Activated naive CD4-positive, alpha-beta T cell treated with anti-CD3 and anti-CD28 coated beads for 36 hours (primary cell): ENCODE measurements around the gene ANKS3. TPM values are rescaled to one million over a fixed set of nuclear protein-coding genes. Genes with fewer than 3 reads are reported as not detected.

Source experiments
- CTCF ChIA-PET: fragments of 350-600 bp; sonication (Branson Sonifier 250); formaldehyde crosslinking; loops from one replicate; lab custom pipeline; 2021; ENCODE audit warnings: antibody characterized with exemption; lab: Charles Lee
- DNase-seq: peaks from one replicate; pipeline ENCODE4 v3.0.0-alpha.2; 2020
- H3K27ac Mint-ChIP-seq: one replicate; pipeline ENCODE4 v1.8.0; 2021; ENCODE audit warnings: mild to moderate bottlenecking, mixed read lengths
- H3K27me3 Mint-ChIP-seq: one replicate; pipeline ENCODE4 v1.8.0; 2021; ENCODE audit warnings: low read depth, mixed read lengths
- H3K36me3 Mint-ChIP-seq: one replicate; pipeline ENCODE4 v1.8.0; 2021; ENCODE audit warnings: low read depth, mixed read lengths
- H3K4me1 Mint-ChIP-seq: one replicate; pipeline ENCODE4 v1.8.0; 2021; ENCODE audit warnings: low read depth, mixed read lengths
- H3K4me3 Mint-ChIP-seq: one replicate; pipeline ENCODE4 v1.8.0; 2021; ENCODE audit warnings: mild to moderate bottlenecking, moderate library complexity, mixed read lengths
- H3K9me3 Mint-ChIP-seq: one replicate; pipeline ENCODE4 v1.8.0; 2021; ENCODE audit warnings: mixed read lengths
- intact Hi-C: fragments of 100-400 bp; cut with micrococcal nuclease; formaldehyde crosslinking; loops from one replicate; pipeline ENCODE4 v1.15.1; 2023
- total RNA-seq, 2 experiments: library from RNA; stranded (reverse); gene quantifications; one replicate each; pipeline ENCODE4 v1.2.3, GENCODE V29; 2021

The ANKS3 gene
- total RNA-seq, 2 experiments from 2014 or later: 8.2 to 11.7 TPM

- peaks cover 24% of the 10 kb centered on the region for H3K36me3 Mint-ChIP-seq
- no peaks in the 10 kb centered on the region for H3K9me3 Mint-ChIP-seq
These were observed 24.6 kb downstream of the ANKS3 start for GRCh38 chr16:4709481-4709880.

DNA sequence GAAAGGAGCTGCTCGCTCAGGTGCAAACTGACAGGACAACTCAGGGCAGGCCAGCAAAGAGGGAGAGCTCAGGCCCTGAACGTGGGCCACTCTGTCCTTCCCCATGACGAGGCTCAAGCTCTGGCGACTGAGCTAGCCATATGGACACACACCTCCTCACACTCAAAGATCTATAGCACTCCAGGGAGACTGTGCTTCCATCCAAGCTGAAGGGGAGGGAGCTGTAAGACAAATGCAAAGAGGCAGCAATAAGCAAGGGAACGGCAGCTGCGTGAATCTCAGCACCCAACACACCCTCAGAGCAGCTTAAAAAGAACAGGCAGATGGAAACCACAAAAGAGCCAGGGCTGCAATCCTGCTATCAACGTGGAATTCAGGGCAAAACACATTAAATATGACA lies 27.2 kb downstream of the ANKS3 start:
- Mint-ChIP-seq H3K4me1 (no peaks in the 10 kb centered on the region), H3K9me3 (no peaks in the 10 kb centered on the region), H3K4me3 (no peak overlapping the region), H3K27me3 (no peaks in the 10 kb centered on the region), H3K27ac (no peak overlapping the region), H3K36me3 (peaks cover 22% of the 10 kb centered on the region)
- no peak for DNase-seq
- intact Hi-C loops: no loop called here
- CTCF ChIA-PET: no interaction called here

More at GRCh38 chr16:4709481-4709880, 24.6 kb downstream of the ANKS3 start:
- intact Hi-C loops: no loop called here
- no peak overlapping the region for H3K27ac Mint-ChIP-seq
- CTCF ChIA-PET: no interaction called here
- H3K27me3 Mint-ChIP-seq: no peaks in the 10 kb centered on the region
- no peaks in the 10 kb centered on the region for H3K4me1 Mint-ChIP-seq
- no peak for DNase-seq
- no peak overlapping the region for H3K4me3 Mint-ChIP-seq

- no peak for DNase-seq
- Mint-ChIP-seq H3K9me3 (no peaks in the 10 kb centered on the region), H3K4me1 (peaks cover 3% of the 10 kb centered on the region), H3K36me3 (peaks cover 19% of the 10 kb centered on the region), H3K27me3 (no peaks in the 10 kb centered on the region), H3K27ac (no peak overlapping the region), H3K4me3 (no peak overlapping the region)
- CTCF ChIA-PET: interaction anchor here (0.5 kb wide), 1 partner anchor 165 kb away, joined by 3 read pairs; no protein-coding TSS in a partner anchor
- intact Hi-C loops: no loop called here
These were observed 29.2 kb downstream of the ANKS3 start for GRCh38 chr16:4704913-4705312.

DNA sequence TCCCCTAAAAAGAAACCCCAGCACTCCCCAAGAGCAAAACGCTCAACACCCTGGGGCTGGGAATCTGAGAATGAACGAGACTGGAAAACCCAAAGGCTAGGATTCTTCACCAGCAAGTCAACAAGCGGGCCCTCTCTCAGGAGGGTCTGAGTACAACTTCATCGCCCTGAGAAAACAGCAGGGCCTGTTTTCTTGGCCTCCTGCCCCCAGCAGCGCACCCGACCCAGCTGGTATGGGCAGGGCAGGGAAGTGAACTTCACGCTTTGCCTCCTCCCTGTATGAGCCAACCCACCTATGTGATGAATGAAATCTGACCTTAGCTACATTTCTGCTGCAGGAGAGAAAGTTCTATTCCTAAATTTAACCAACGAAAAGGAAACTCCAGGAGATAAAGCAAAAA lies 29.6 kb downstream of the ANKS3 start:
- Mint-ChIP-seq H3K27ac (no peak overlapping the region), H3K27me3 (no peaks in the 10 kb centered on the region), H3K4me3 (no peak overlapping the region), H3K36me3 (peaks cover 18% of the 10 kb centered on the region), H3K4me1 (peaks cover 3% of the 10 kb centered on the region), H3K9me3 (no peaks in the 10 kb centered on the region)
- no peak for DNase-seq
- CTCF ChIA-PET: no interaction called here
- intact Hi-C loops: no loop called here

- Mint-ChIP-seq H3K4me3 (no peak overlapping the region), H3K9me3 (no peaks in the 10 kb centered on the region), H3K4me1 (peaks cover 3% of the 10 kb centered on the region), H3K27me3 (no peaks in the 10 kb centered on the region), H3K27ac (no peak overlapping the region), H3K36me3 (peaks cover 19% of the 10 kb centered on the region)
- intact Hi-C loops: no loop called here
- no peak for DNase-seq
- CTCF ChIA-PET: no interaction called here
These were observed 30.2 kb downstream of the ANKS3 start for GRCh38 chr16:4703906-4704305.

- CTCF ChIA-PET: no interaction called here
- H3K36me3 Mint-ChIP-seq: peaks cover 15% of the 10 kb centered on the region
- intact Hi-C loops: no loop called here
These were observed 31.6 kb downstream of the ANKS3 start for GRCh38 chr16:4702466-4702808.

GRCh38 chr16:4701791-4702465 lies 32.1 kb downstream of the ANKS3 start:
- Mint-ChIP-seq H3K27me3 (no peaks in the 10 kb centered on the region), H3K9me3 (no peaks in the 10 kb centered on the region)
- DNase-seq: no peak

More at GRCh38 chr16:4702466-4702808, 31.6 kb downstream of the ANKS3 start:
- DNase-seq: no peak
- H3K9me3 Mint-ChIP-seq: no peaks in the 10 kb centered on the region
- H3K27me3 Mint-ChIP-seq: no peaks in the 10 kb centered on the region
- peaks cover 3% of the 10 kb centered on the region for H3K4me1 Mint-ChIP-seq
- no peak overlapping the region for H3K27ac Mint-ChIP-seq
- no peak overlapping the region for H3K4me3 Mint-ChIP-seq

DNA sequence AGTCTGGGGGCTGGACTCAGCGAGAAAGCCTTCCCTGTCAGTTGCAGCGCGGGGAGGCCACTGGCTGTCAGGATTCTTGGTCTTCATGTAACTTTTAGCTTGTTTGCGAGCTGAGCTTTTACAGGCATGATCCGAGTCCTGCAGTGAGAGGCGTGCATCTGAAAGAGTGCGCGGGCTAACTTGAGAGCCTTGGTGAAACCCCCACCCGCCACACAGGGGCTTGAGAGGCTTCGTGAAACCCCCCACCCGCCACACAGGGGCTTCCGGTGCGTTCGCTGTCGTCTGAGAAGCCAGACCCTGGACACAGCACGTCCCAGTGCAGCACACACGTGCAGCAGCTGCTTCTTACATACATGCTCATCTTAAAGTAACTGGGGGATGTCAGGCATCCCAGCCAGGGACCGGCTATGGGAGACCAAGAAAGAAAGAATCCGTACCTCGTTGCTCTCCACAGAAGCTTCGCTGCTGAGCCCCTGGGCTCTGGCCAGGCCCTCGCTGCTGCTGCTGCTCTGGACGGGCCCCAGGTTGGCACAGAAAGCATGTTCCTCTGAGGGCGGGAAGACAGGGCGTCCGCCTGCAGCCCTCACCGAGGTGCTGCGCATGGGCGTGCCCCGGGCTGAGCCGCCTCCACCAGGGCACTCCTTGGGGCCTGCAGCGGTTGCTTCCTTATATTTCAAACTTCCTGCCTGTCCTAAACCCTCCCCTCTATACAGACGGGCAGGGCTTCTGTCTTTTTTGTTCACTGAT lies 32.9 kb downstream of the ANKS3 start:
- intact Hi-C loops: no loop called here
- H3K27ac Mint-ChIP-seq: no peak overlapping the region
- no peak for DNase-seq
- no peaks in the 10 kb centered on the region for H3K27me3 Mint-ChIP-seq
- H3K4me3 Mint-ChIP-seq: no peak overlapping the region
- H3K36me3 Mint-ChIP-seq: peaks cover 9% of the 10 kb centered on the region
- peaks cover 3% of the 10 kb centered on the region for H3K4me1 Mint-ChIP-seq
- CTCF ChIA-PET: no interaction called here
- H3K9me3 Mint-ChIP-seq: no peaks in the 10 kb centered on the region

More at GRCh38 chr16:4701791-4702465, 32.1 kb downstream of the ANKS3 start:
- H3K4me1 Mint-ChIP-seq: peaks cover 3% of the 10 kb centered on the region
- CTCF ChIA-PET: no interaction called here
- H3K4me3 Mint-ChIP-seq: no peak overlapping the region
- no peak overlapping the region for H3K27ac Mint-ChIP-seq
- peaks cover 13% of the 10 kb centered on the region for H3K36me3 Mint-ChIP-seq
- intact Hi-C loops: no loop called here

- intact Hi-C loops: no loop called here
- no peak overlapping the region for H3K27ac Mint-ChIP-seq
- peaks cover 4% of the 10 kb centered on the region for H3K4me1 Mint-ChIP-seq
- H3K9me3 Mint-ChIP-seq: no peaks in the 10 kb centered on the region
- peaks cover 9% of the 10 kb centered on the region for H3K36me3 Mint-ChIP-seq
- no peak for DNase-seq
- H3K4me3 Mint-ChIP-seq: no peak overlapping the region
- H3K27me3 Mint-ChIP-seq: no peaks in the 10 kb centered on the region
- CTCF ChIA-PET: interaction anchor here (0.6 kb wide), 1 partner anchor 326 kb away, joined by 3 read pairs; no protein-coding TSS in a partner anchor
These were observed 33.6 kb downstream of the ANKS3 start for GRCh38 chr16:4700380-4700996.

- no peak for DNase-seq
- H3K4me1 Mint-ChIP-seq: peaks cover 12% of the 10 kb centered on the region
- no peaks in the 10 kb centered on the region for H3K27me3 Mint-ChIP-seq
- CTCF ChIA-PET: no interaction called here
- H3K4me3 Mint-ChIP-seq: no peak overlapping the region
- no peaks in the 10 kb centered on the region for H3K9me3 Mint-ChIP-seq
- intact Hi-C loops: no loop called here
- H3K36me3 Mint-ChIP-seq: peaks cover 9% of the 10 kb centered on the region
- H3K27ac Mint-ChIP-seq: no peak overlapping the region
These were observed 35.0 kb downstream of the ANKS3 start for GRCh38 chr16:4699046-4699556.

DNA sequence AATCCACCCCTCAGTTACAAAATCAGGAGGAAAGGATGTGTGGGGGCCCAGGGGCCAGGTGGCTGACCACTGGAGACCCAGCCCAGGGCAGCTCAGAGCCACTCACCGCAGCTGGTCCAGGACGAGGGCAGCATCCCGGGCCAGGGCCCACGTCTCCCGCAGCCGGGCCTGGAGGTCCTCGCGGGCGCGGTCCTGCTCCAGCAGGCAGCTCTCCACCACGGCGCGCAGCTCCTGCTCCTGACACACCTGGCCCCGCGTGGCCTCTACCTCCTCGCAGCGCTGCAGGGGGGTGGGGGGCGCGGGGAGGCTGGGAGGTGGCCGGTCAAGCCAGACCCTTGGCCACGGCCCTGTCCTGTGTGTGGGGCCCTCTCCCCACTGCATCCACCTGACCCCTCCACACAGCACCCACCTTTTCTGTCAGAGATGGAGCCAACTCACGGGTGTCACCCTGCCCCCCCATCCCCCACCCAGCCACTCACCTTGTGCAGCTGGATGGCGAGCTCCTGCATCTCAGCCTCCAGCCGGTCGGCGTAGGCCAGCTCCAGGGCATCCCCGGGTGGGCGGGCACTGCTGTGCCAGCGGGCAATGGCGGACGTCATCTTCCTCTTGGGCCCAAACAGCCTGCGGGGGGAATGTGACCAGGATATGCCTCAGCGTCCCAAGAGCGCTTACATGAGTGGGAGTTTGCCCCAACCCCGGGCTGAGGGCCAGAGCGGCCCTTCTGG lies 35.6 kb downstream of the ANKS3 start:
- intact Hi-C loops: no loop called here
- H3K27ac Mint-ChIP-seq: no peak overlapping the region
- H3K27me3 Mint-ChIP-seq: no peaks in the 10 kb centered on the region
- peaks cover 9% of the 10 kb centered on the region for H3K36me3 Mint-ChIP-seq
- CTCF ChIA-PET: no interaction called here
- H3K4me3 Mint-ChIP-seq: no peak overlapping the region
- no peaks in the 10 kb centered on the region for H3K9me3 Mint-ChIP-seq
- no peak for DNase-seq
- peaks cover 12% of the 10 kb centered on the region for H3K4me1 Mint-ChIP-seq

DNA sequence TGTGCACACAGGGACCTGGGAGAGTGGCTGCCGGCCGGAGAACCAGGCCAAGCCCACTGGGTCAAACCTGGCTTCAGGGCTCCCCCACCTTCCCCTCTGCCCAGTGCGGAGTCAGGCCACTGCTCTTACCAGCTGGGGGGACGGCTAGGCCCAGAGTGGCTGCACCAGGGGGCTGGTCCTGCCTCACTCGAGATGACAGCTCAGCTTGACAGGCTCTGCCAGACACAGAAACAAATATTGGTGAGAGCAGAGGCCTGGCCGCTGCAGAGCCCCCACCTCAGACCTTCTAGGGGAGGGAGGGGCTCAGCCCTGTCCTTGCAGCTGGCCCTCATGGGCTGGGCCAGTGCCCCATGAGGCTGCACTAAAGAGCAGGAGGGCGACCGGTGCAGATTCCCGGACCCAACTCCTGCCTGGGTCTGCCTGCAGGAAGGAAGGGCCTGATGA lies 36.2 kb downstream of the ANKS3 start:
- H3K4me3 Mint-ChIP-seq: no peak overlapping the region
- peaks cover 12% of the 10 kb centered on the region for H3K4me1 Mint-ChIP-seq
- H3K27ac Mint-ChIP-seq: no peak overlapping the region
- no peaks in the 10 kb centered on the region for H3K9me3 Mint-ChIP-seq
- H3K27me3 Mint-ChIP-seq: no peaks in the 10 kb centered on the region
- H3K36me3 Mint-ChIP-seq: peaks cover 9% of the 10 kb centered on the region
- CTCF ChIA-PET: no interaction called here
- intact Hi-C loops: no loop called here
- DNase-seq: no peak
